ENCODE measurements around the gene PTMA. TPM values are rescaled to one million over a fixed set of nuclear protein-coding genes. Genes with fewer than 3 reads are reported as not detected.
"Not testable (repeated sequence)": the region's sequence is repeated elsewhere in the genome, so short reads cannot be mapped to it uniquely, and the experiment has no call there.

Gene PTMA
- total RNA-seq, 1 donor from 2014 or later, result 729 TPM

GRCh38 chr2:231709981-231710798, 1.9 kb downstream of the PTMA start:
- intact Hi-C loops (cut with DNase I), result no loop called here
- TF ChIP-seq CTCF (IDR thresholded peaks at IDR 0.05), result peak; percentile 71
- DNase-seq, result peak; percentile 89
- H3K4me1 ChIP-seq, result peaks cover 40% of the 10 kb centered on the region
- no peaks in the 10 kb centered on the region for H3K27me3 ChIP-seq (ENCODE audit: low read depth)
- H3K9me3 ChIP-seq, result no peaks in the 10 kb centered on the region
- H3K36me3 ChIP-seq, result peaks cover 32% of the 10 kb centered on the region
- peak; percentile 45 to 62 for ATAC-seq
- peak overlapping the region; percentile 100 for H3K27ac ChIP-seq
- H3K4me3 ChIP-seq, result peak overlapping the region; percentile 99

- Histone ChIP-seq H3K27ac (peak overlapping the region; percentile 100), H3K9me3 (no peaks in the 10 kb centered on the region), H3K4me3 (peak overlapping the region; percentile 99), H3K27me3 (ENCODE audit: low read depth) (no peaks in the 10 kb centered on the region), H3K36me3 (peaks cover 32% of the 10 kb centered on the region), H3K4me1 (peaks cover 32% of the 10 kb centered on the region)
- TF ChIP-seq CTCF (IDR thresholded peaks at IDR 0.05), result no peak
- DNase-seq (peak; percentile 64), ATAC-seq (no peak)
- intact Hi-C loops (cut with DNase I), result no loop called here
These were observed 2.7 kb downstream of the PTMA start for GRCh38 chr2:231710799-231711676.

GRCh38 chr2:231711677-231712450, 3.5 kb downstream of the PTMA start:
- H3K4me3 ChIP-seq, result peak overlapping the region; percentile 99
- DNase-seq (peak; percentile 42), ATAC-seq (no peak)
- peak overlapping the region; percentile 100 for H3K27ac ChIP-seq
- H3K36me3 ChIP-seq, result peaks cover 32% of the 10 kb centered on the region
- intact Hi-C loops (cut with DNase I), result no loop called here
- no peak for TF ChIP-seq CTCF (IDR thresholded peaks at IDR 0.05)
- H3K9me3 ChIP-seq, result no peaks in the 10 kb centered on the region
- peaks cover 32% of the 10 kb centered on the region for H3K4me1 ChIP-seq
- H3K27me3 ChIP-seq (ENCODE audit: low read depth), result no peaks in the 10 kb centered on the region

- H3K9me3 ChIP-seq; intact Hi-C loops (cut with DNase I); ATAC-seq; H3K27me3 ChIP-seq (ENCODE audit: low read depth): not testable (repeated sequence)
- H3K4me1 ChIP-seq, result peaks cover 32% of the 10 kb centered on the region
- peak overlapping the region; percentile 99 for H3K4me3 ChIP-seq
- peak; percentile 58 for DNase-seq
- peak overlapping the region; percentile 100 for H3K27ac ChIP-seq
- peaks cover 32% of the 10 kb centered on the region for H3K36me3 ChIP-seq
These were observed 4.2 kb downstream of the PTMA start for GRCh38 chr2:231712451-231713021.

- Histone ChIP-seq H3K27ac (peak overlapping the region; percentile 62), H3K36me3 (peaks cover 32% of the 10 kb centered on the region), H3K4me1 (peaks cover 32% of the 10 kb centered on the region)
- H3K9me3 ChIP-seq; H3K4me3 ChIP-seq; ATAC-seq; DNase-seq; intact Hi-C loops (cut with DNase I); H3K27me3 ChIP-seq (ENCODE audit: low read depth): not testable (repeated sequence)
These were observed 5.0 kb downstream of the PTMA start for GRCh38 chr2:231713406-231713729.

Measured in lower lobe of right lung (tissue), 2 donors.